Adrenal gland (tissue), 5 donors: Measurements from ENCODE around the gene TMEM42.

Source experiments
- POLR2A ChIP-seq, 2 donors: fragments of 450-650 bp; IDR thresholded peaks; one replicate each; pipeline ENCODE4 v1.6.1; 2017; ENCODE audit warnings: antibody characterized with exemption in 2 of 2, mild to moderate bottlenecking in 2 of 2, moderate library complexity in 1 of 2
- TF ChIP-seq, protein P1 (sequence below), 6 experiments: fragments of 450-650 bp in 4 of 6; fragments of 200-600 bp in 2 of 6; sonication (generic) in 1 of 6; IDR thresholded peaks; 1 replicate in 5 of 6; 2 replicates in 1 of 6; pipeline versions ENCODE4 v1.5.1 to v1.8.0; 2016 to 2021; ENCODE audit warnings: antibody characterized with exemption in 6 of 6, mild to moderate bottlenecking in 2 of 6, moderate library complexity in 1 of 6
- donor health status: DM: no; HTN: no; CAD: no.

DNA sequence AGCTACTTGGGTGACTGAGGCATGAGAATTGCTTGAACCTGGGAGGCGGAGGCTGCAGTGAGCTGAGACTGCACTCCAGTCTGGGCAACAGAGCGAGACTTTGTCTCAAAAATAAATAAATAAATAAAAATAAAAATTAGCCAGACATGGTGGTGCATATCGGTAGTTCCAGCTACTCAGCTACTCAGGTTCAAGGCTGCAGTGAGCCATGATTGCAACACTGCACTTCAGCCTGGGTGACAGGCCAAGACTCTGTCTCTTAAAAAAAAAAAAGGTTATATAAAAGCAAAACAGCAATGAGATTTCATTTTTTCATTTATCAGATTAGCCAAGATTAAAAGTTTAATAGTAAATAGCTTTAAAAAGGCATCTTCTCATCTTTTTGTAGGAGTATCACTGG, 15.6 kb downstream of the TMEM42 start:
- TF ChIP-seq, protein P1, sequence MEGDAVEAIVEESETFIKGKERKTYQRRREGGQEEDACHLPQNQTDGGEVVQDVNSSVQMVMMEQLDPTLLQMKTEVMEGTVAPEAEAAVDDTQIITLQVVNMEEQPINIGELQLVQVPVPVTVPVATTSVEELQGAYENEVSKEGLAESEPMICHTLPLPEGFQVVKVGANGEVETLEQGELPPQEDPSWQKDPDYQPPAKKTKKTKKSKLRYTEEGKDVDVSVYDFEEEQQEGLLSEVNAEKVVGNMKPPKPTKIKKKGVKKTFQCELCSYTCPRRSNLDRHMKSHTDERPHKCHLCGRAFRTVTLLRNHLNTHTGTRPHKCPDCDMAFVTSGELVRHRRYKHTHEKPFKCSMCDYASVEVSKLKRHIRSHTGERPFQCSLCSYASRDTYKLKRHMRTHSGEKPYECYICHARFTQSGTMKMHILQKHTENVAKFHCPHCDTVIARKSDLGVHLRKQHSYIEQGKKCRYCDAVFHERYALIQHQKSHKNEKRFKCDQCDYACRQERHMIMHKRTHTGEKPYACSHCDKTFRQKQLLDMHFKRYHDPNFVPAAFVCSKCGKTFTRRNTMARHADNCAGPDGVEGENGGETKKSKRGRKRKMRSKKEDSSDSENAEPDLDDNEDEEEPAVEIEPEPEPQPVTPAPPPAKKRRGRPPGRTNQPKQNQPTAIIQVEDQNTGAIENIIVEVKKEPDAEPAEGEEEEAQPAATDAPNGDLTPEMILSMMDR (IDR thresholded peaks at IDR 0.05): no peak
- no peak for TF ChIP-seq POLR2A (IDR thresholded peaks at IDR 0.05)
